Mesendoderm (in vitro differentiated cells): Measurements from ENCODE around the gene ACTBL2.
A peak's percentile ranks its signal among the peaks of the same experiment; 100 is the strongest.

Experiments
- DNase-seq: peaks from one replicate; pipeline ENCODE4 v3.0.0; 2013
- H2AK5ac ChIP-seq: 2 replicates; pipeline ENCODE4 v1.6.1; 2013; ENCODE audit warnings: low read length, inconsistent platforms
- H2BK120ac ChIP-seq: 2 replicates; pipeline ENCODE4 v1.6.1; 2013; ENCODE audit warnings: low read depth, mild to moderate bottlenecking, low read length, moderate library complexity, mixed read lengths
- H2BK15ac ChIP-seq: replicated peaks from 2 replicates; pipeline ENCODE4 v1.6.1; 2013; ENCODE audit warnings: low read depth, mild to moderate bottlenecking, moderate library complexity
- H2BK5ac ChIP-seq: 2 replicates; pipeline ENCODE4 v1.6.1; 2013; ENCODE audit warnings: low read length, inconsistent platforms
- H3K18ac ChIP-seq: 2 replicates; pipeline ENCODE4 v1.6.1; 2013; ENCODE audit warnings: mild to moderate bottlenecking, low read length, mixed read lengths
- H3K23ac ChIP-seq: one replicate; pipeline ENCODE4 v1.6.1; 2013; ENCODE audit warnings: low read length
- H3K27ac ChIP-seq: 2 replicates; pipeline ENCODE4 v1.5.1; 2013; ENCODE audit warnings: low read depth, mild to moderate bottlenecking, inconsistent platforms, low read length, moderate library complexity
- H3K27me3 ChIP-seq: 2 replicates; pipeline ENCODE4 v1.6.1; 2013; ENCODE audit warnings: low read length, control low read depth, mild to moderate bottlenecking, inconsistent platforms; ENCODE audit not compliant: insufficient read depth, poor library complexity
- H3K36me3 ChIP-seq: 2 replicates; pipeline ENCODE4 v1.6.1; 2013; ENCODE audit warnings: low read length, inconsistent platforms; ENCODE audit not compliant: control insufficient read depth, insufficient read depth
- H3K4ac ChIP-seq: one replicate; pipeline ENCODE4 v1.6.1; 2013; ENCODE audit warnings: low read depth, mild to moderate bottlenecking, low read length, moderate library complexity
- H3K4me1 ChIP-seq: 2 replicates; pipeline ENCODE4 v1.6.1; 2013; ENCODE audit warnings: low read depth, low read length, inconsistent platforms; ENCODE audit not compliant: control insufficient read depth
- H3K4me2 ChIP-seq: 2 replicates; pipeline ENCODE4 v1.6.1; 2013; ENCODE audit warnings: low read length
- H3K4me3 ChIP-seq: 2 replicates; pipeline ENCODE4 v1.5.1; 2013; ENCODE audit warnings: mild to moderate bottlenecking, low read length
- H3K56ac ChIP-seq: one replicate; pipeline ENCODE4 v1.6.1; 2013; ENCODE audit warnings: low read length
- H3K79me1 ChIP-seq: 2 replicates; pipeline ENCODE4 v1.6.1; 2013; ENCODE audit warnings: low read length, inconsistent platforms
- H3K79me2 ChIP-seq: 2 replicates; pipeline ENCODE4 v1.6.1; 2013; ENCODE audit warnings: mild to moderate bottlenecking, low read length; ENCODE audit not compliant: control insufficient read depth, insufficient read depth
- H3K9ac ChIP-seq: 2 replicates; pipeline ENCODE4 v1.6.1; 2013; ENCODE audit warnings: low read length, inconsistent platforms
- H4K5ac ChIP-seq: one replicate; pipeline ENCODE4 v1.6.1; 2013; ENCODE audit warnings: low read length
- H4K8ac ChIP-seq: one replicate; pipeline ENCODE4 v1.6.1; 2013; ENCODE audit warnings: low read depth, mild to moderate bottlenecking, control low read depth, low read length, moderate library complexity
- WGBS: extraction: QIAGEN DNeasy Blood & Tissue Kit; methylation state at CpG from one replicate; pipeline ENCODE4 v1.1.7; 2013; ENCODE audit warnings: low lambda C conversion rate, missing lambda C conversion rate; ENCODE audit not compliant: insufficient coverage; ENCODE audit errors: extremely low coverage; 5-methylcytosine and 5-hydroxymethylcytosine counted together

The ACTBL2 gene

GRCh38 chr5:57497733-57498132 is 15.1 kb upstream of the ACTBL2 start:
- Histone ChIP-seq H3K4me3 (no peak overlapping the region), H3K27ac (no peak overlapping the region), H3K36me3 (no peaks in the 10 kb centered on the region), H3K56ac (no peak overlapping the region), H2BK5ac (no peak overlapping the region), H2BK15ac (no peak overlapping the region), H3K23ac (no peak overlapping the region), H3K4ac (no peak overlapping the region), H3K18ac (no peak overlapping the region), H4K8ac (no peak overlapping the region), H2BK120ac (no peak overlapping the region), H3K9ac (no peak overlapping the region), H3K79me1 (no peaks in the 10 kb centered on the region), H3K4me2 (no peak overlapping the region), H3K27me3 (no peaks in the 10 kb centered on the region), H3K79me2 (no peaks in the 10 kb centered on the region), H4K5ac (no peak overlapping the region), H3K4me1 (peaks cover 2% of the 10 kb centered on the region), H2AK5ac (no peak overlapping the region)
- DNase-seq: no peak

GRCh38 chr5:57495285-57496086 is 12.9 kb upstream of the ACTBL2 start:
- no CpG with 5 or more reads among the region's 6 CpGs for WGBS

GRCh38 chr5:57494104-57495098 is 11.8 kb upstream of the ACTBL2 start:
- no peak overlapping the region for H3K27ac ChIP-seq
- no peak overlapping the region for H3K4ac ChIP-seq
- H3K4me3 ChIP-seq: no peak overlapping the region

More at GRCh38 chr5:57495285-57496086, 12.9 kb upstream of the ACTBL2 start:
- H3K36me3 ChIP-seq: no peaks in the 10 kb centered on the region
- no peak overlapping the region for H3K23ac ChIP-seq
- H4K5ac ChIP-seq: no peak overlapping the region
- H3K27me3 ChIP-seq: no peaks in the 10 kb centered on the region
- H2AK5ac ChIP-seq: no peak overlapping the region
- H2BK120ac ChIP-seq: no peak overlapping the region
- H2BK15ac ChIP-seq: no peak overlapping the region
- no peak overlapping the region for H4K8ac ChIP-seq
- no peak for DNase-seq
- no peak overlapping the region for H3K4me3 ChIP-seq
- no peak overlapping the region for H2BK5ac ChIP-seq
- peaks cover 2% of the 10 kb centered on the region for H3K4me1 ChIP-seq
- H3K4me2 ChIP-seq: no peak overlapping the region
- no peak overlapping the region for H3K27ac ChIP-seq
- no peak overlapping the region for H3K4ac ChIP-seq
- H3K18ac ChIP-seq: no peak overlapping the region
- no peak overlapping the region for H3K9ac ChIP-seq
- no peaks in the 10 kb centered on the region for H3K79me2 ChIP-seq
- peak overlapping the region; percentile 34 for H3K56ac ChIP-seq
- no peaks in the 10 kb centered on the region for H3K79me1 ChIP-seq

GRCh38 chr5:57493034-57493433 is 10.4 kb upstream of the ACTBL2 start:
- no peak overlapping the region for H2BK5ac ChIP-seq
- H3K79me2 ChIP-seq: no peaks in the 10 kb centered on the region
- H3K27me3 ChIP-seq: no peaks in the 10 kb centered on the region
- H3K4ac ChIP-seq: no peak overlapping the region
- no peak overlapping the region for H3K27ac ChIP-seq
- H2BK15ac ChIP-seq: no peak overlapping the region
- H2BK120ac ChIP-seq: no peak overlapping the region
- WGBS: no CpG with 5 or more reads among the region's 1 CpG
- H4K8ac ChIP-seq: no peak overlapping the region
- H3K56ac ChIP-seq: no peak overlapping the region
- H3K36me3 ChIP-seq: no peaks in the 10 kb centered on the region
- H3K4me2 ChIP-seq: no peak overlapping the region
- H3K23ac ChIP-seq: no peak overlapping the region
- DNase-seq: no peak
- no peak overlapping the region for H2AK5ac ChIP-seq
- H3K79me1 ChIP-seq: no peaks in the 10 kb centered on the region
- no peak overlapping the region for H3K4me3 ChIP-seq
- H3K18ac ChIP-seq: no peak overlapping the region
- H3K4me1 ChIP-seq: peaks cover 2% of the 10 kb centered on the region
- H3K9ac ChIP-seq: no peak overlapping the region
- no peak overlapping the region for H4K5ac ChIP-seq

More at GRCh38 chr5:57494104-57495098, 11.8 kb upstream of the ACTBL2 start:
- Histone ChIP-seq H3K79me1 (no peaks in the 10 kb centered on the region), H3K9ac (no peak overlapping the region), H2BK120ac (no peak overlapping the region), H3K23ac (no peak overlapping the region), H3K56ac (peak overlapping the region; percentile 38), H3K18ac (no peak overlapping the region), H2BK15ac (no peak overlapping the region), H4K8ac (no peak overlapping the region), H3K36me3 (no peaks in the 10 kb centered on the region), H3K4me2 (no peak overlapping the region), H3K79me2 (no peaks in the 10 kb centered on the region), H2BK5ac (no peak overlapping the region), H2AK5ac (no peak overlapping the region), H3K4me1 (peaks cover 2% of the 10 kb centered on the region), H3K27me3 (no peaks in the 10 kb centered on the region), H4K5ac (no peak overlapping the region)
- DNase-seq: peak; percentile 87
- no CpG with 5 or more reads among the region's 6 CpGs for WGBS

GRCh38 chr5:57492632-57493031 is 10.0 kb upstream of the ACTBL2 start:
- Histone ChIP-seq H3K36me3 (no peaks in the 10 kb centered on the region), H3K79me2 (no peaks in the 10 kb centered on the region), H2BK120ac (no peak overlapping the region), H3K23ac (no peak overlapping the region), H3K4ac (no peak overlapping the region), H3K27me3 (no peaks in the 10 kb centered on the region), H2AK5ac (no peak overlapping the region), H2BK5ac (no peak overlapping the region), H4K5ac (no peak overlapping the region), H3K9ac (no peak overlapping the region), H3K4me2 (no peak overlapping the region), H3K27ac (no peak overlapping the region), H3K4me3 (no peak overlapping the region), H4K8ac (no peak overlapping the region), H3K56ac (no peak overlapping the region), H3K4me1 (peaks cover 2% of the 10 kb centered on the region), H3K79me1 (no peaks in the 10 kb centered on the region), H3K18ac (no peak overlapping the region), H2BK15ac (no peak overlapping the region)
- no peak for DNase-seq
- no CpG with 5 or more reads among the region's 3 CpGs for WGBS
